C4-2B (cell line): ENCODE results near the gene SYMPK.
A peak's percentile ranks its signal among the peaks of the same experiment; 100 is the strongest.

ENCODE experiments used
- H3K27ac ChIP-seq: fragments of 450-650 bp; 2 replicates; pipeline ENCODE4 v1.5.1; 2017
- ZFX ChIP-seq: fragments of 450-650 bp; IDR thresholded peaks from 2 replicates; pipeline ENCODE4 v1.6.1; 2017
- TF ChIP-seq, protein P1 (sequence below): fragments of 450-650 bp; conservative IDR thresholded peaks from 2 replicates; pipeline ENCODE4 v1.5.1; 2017; ENCODE audit warnings: mild to moderate bottlenecking

SYMPK gene

DNA sequence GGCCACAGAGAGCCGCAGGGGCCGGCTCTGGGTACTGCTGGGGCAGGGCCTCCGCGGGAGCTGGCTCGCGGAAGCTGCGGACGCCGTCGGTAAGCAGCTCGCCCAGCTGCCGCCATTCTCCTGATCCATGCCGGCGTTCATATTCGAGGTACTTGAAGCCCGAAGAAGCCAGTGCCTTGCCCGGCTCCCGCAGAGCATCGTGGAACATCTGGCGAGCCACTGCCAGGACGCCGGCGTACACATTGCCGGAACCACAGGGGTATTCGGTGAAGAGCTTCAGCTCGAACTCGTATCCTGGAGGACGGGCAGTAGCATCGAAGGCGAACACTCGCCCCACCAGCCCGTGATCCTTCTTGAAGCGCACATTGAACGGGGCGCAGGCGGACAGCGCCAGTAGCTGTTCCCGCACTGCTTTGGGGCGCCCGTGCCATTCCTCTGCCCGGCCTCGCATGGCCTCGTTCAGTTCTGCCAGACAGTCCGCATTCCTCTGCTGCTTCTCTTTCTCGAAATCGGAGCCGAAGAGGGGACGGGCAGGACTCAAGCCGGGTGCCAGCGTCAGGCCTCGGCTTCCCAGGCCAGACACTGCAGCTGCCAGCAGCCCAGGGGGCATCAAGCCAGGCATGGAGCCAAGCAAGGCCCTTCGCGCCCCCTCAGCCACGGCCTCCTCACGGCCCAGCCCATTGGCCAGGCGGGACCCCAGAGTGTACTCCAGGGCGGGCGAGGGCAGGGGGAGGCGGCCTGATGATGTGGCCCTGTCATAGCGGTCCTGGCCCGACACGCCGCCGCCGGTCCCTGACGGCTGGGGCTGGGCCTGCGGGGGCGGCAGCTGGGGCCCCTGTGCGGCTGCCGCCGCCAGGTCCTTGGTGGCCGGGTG lies 22.0 kb upstream of the SYMPK start:
- TF ChIP-seq, protein P1, sequence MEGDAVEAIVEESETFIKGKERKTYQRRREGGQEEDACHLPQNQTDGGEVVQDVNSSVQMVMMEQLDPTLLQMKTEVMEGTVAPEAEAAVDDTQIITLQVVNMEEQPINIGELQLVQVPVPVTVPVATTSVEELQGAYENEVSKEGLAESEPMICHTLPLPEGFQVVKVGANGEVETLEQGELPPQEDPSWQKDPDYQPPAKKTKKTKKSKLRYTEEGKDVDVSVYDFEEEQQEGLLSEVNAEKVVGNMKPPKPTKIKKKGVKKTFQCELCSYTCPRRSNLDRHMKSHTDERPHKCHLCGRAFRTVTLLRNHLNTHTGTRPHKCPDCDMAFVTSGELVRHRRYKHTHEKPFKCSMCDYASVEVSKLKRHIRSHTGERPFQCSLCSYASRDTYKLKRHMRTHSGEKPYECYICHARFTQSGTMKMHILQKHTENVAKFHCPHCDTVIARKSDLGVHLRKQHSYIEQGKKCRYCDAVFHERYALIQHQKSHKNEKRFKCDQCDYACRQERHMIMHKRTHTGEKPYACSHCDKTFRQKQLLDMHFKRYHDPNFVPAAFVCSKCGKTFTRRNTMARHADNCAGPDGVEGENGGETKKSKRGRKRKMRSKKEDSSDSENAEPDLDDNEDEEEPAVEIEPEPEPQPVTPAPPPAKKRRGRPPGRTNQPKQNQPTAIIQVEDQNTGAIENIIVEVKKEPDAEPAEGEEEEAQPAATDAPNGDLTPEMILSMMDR: no peak
- no peak for TF ChIP-seq ZFX
- H3K27ac ChIP-seq: peak overlapping the region; percentile 93

GRCh38 chr19:45883881-45884681 lies 21.1 kb upstream of the SYMPK start:
- H3K27ac ChIP-seq: peak overlapping the region; percentile 89; the same call in 1 of the 2 replicates
- TF ChIP-seq ZFX: no peak
- TF ChIP-seq, protein P1: no peak

DNA sequence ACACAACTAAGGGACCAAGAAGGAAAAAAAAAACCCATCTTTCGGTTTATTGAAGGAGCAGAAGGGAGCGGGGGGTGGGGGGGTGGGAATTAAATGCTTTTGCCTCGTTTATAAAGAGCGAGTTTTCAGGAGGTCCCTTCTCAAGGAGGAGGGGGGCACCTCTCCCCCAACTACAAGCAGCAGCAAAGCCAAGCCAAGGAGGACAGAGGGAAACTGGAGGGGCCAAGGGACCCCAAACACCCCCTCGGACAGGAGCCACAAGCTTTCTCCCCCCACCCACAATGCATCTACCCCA lies 20.6 kb upstream of the SYMPK start:
- H3K27ac ChIP-seq: peak overlapping the region; percentile 89
- TF ChIP-seq ZFX: no peak
- TF ChIP-seq, protein P1: peak; percentile 66

GRCh38 chr19:45882652-45883585 lies 20.0 kb upstream of the SYMPK start:
- H3K27ac ChIP-seq: peak overlapping the region; percentile 89
- TF ChIP-seq, protein P1: peak; percentile 91
- peak; percentile 28; the same call in 1 of the 2 replicates for TF ChIP-seq ZFX

DNA sequence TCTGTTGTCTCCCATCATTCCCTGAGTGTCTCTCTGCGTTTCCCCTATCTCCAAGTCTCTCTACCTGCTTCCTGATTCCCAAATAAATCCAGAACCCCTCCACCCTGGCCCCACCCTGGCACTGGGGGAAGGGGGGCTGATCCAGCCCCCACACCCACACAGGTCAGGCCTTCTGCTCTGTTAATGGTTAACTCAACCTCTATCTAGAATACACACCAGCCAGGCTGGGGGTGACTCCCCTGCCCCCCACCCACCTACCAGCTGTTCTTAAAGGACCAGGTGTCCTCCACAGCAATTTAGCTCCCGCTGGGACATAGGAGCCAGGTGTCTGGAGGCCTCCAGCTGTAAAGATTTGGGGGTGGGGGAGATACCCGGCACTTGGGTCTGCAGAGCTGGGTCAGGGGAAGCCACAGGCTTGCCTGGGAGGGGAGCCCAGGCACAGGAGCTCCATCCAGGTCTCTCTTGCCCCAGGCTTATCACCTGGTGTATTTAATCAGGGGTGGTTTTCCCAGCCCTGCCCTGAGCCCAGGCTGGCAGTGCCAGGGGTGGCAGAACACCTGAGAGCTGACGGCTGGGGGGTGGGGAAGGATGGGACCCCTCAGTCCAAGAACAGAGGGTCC lies 19.1 kb upstream of the SYMPK start:
- peak overlapping the region; percentile 89; the same call in 1 of the 2 replicates for H3K27ac ChIP-seq
- TF ChIP-seq ZFX: no peak
- TF ChIP-seq, protein P1: no peak

GRCh38 chr19:45881082-45881908 lies 18.3 kb upstream of the SYMPK start:
- no peak overlapping the region for H3K27ac ChIP-seq
- TF ChIP-seq ZFX: no peak
- TF ChIP-seq, protein P1: no peak
